ENCODE results near the gene GSTM2. TPM values are rescaled to one million over a fixed set of nuclear protein-coding genes. Genes with fewer than 3 reads are reported as not detected.

Gene GSTM2
- total RNA-seq, 1 experiment from 2014 or later, result 10.2 TPM

DNA sequence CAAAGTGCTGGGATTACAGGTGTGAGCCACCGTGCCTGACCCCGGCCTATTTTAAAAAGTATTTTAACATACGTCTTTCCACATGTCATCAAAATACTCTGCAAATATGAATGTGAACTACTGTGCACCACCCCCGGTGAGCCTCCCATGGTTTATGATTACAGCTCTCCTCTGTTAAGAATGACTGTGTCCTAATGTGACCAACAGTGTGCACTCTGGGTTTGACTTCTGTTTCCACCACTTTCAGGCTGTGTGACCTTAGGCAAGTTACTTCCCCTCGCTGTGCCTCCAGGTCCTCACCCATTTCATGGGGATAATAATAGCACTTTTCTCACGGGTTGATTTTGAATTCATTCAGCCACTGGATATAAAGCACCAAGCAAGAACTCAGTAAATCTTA lies 33.6 kb upstream of the GSTM2 start:
- no peak for TF ChIP-seq POLR2AphosphoS5 (IDR thresholded peaks at IDR 0.05; ENCODE audit: low read depth, low read length)
- TF ChIP-seq, protein P1, sequence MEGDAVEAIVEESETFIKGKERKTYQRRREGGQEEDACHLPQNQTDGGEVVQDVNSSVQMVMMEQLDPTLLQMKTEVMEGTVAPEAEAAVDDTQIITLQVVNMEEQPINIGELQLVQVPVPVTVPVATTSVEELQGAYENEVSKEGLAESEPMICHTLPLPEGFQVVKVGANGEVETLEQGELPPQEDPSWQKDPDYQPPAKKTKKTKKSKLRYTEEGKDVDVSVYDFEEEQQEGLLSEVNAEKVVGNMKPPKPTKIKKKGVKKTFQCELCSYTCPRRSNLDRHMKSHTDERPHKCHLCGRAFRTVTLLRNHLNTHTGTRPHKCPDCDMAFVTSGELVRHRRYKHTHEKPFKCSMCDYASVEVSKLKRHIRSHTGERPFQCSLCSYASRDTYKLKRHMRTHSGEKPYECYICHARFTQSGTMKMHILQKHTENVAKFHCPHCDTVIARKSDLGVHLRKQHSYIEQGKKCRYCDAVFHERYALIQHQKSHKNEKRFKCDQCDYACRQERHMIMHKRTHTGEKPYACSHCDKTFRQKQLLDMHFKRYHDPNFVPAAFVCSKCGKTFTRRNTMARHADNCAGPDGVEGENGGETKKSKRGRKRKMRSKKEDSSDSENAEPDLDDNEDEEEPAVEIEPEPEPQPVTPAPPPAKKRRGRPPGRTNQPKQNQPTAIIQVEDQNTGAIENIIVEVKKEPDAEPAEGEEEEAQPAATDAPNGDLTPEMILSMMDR (IDR thresholded peaks at IDR 0.05), result no peak
- TF ChIP-seq SIN3A (IDR thresholded peaks at IDR 0.05; ENCODE audit: borderline replicate concordance, insufficient read depth, low read depth, low read length), result no peak
- no peak for TF ChIP-seq TCF7L2 (IDR thresholded peaks at IDR 0.05; ENCODE audit: low read depth, low read length)
- TF ChIP-seq, protein P2, sequence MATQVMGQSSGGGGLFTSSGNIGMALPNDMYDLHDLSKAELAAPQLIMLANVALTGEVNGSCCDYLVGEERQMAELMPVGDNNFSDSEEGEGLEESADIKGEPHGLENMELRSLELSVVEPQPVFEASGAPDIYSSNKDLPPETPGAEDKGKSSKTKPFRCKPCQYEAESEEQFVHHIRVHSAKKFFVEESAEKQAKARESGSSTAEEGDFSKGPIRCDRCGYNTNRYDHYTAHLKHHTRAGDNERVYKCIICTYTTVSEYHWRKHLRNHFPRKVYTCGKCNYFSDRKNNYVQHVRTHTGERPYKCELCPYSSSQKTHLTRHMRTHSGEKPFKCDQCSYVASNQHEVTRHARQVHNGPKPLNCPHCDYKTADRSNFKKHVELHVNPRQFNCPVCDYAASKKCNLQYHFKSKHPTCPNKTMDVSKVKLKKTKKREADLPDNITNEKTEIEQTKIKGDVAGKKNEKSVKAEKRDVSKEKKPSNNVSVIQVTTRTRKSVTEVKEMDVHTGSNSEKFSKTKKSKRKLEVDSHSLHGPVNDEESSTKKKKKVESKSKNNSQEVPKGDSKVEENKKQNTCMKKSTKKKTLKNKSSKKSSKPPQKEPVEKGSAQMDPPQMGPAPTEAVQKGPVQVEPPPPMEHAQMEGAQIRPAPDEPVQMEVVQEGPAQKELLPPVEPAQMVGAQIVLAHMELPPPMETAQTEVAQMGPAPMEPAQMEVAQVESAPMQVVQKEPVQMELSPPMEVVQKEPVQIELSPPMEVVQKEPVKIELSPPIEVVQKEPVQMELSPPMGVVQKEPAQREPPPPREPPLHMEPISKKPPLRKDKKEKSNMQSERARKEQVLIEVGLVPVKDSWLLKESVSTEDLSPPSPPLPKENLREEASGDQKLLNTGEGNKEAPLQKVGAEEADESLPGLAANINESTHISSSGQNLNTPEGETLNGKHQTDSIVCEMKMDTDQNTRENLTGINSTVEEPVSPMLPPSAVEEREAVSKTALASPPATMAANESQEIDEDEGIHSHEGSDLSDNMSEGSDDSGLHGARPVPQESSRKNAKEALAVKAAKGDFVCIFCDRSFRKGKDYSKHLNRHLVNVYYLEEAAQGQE (IDR thresholded peaks at IDR 0.05; ENCODE audit: insufficient read depth in 1 of 2, low read depth in 2 of 2, low read length in 1 of 2), result no peak
- Histone ChIP-seq H3K27ac (ENCODE audit: low read length) (no peak overlapping the region), H3K9me3 (ENCODE audit: control insufficient read depth, insufficient read depth, low read depth, low read length) (no peaks in the 10 kb centered on the region), H3K27me3 (ENCODE audit: control insufficient read depth, insufficient read depth, low read length) (no peaks in the 10 kb centered on the region), H3K4me3 (ENCODE audit: low read depth in 2 of 2, low read length in 2 of 2) (no peak overlapping the region), H3K4me1 (ENCODE audit: control insufficient read depth, insufficient read depth, low read length) (no peaks in the 10 kb centered on the region; the same call in none of the 2 replicates), H3K36me3 (ENCODE audit: control insufficient read depth, insufficient read depth, low read length) (no peaks in the 10 kb centered on the region)
- no peak for DNase-seq (ENCODE audit: low read depth, low spot score)
- no peak for ATAC-seq
- intact Hi-C loops (cut with micrococcal nuclease; ENCODE audit: unreplicated experiment), result no loop called here
- in situ Hi-C loops (cut with HindIII; ENCODE audit: low pct_unique_long_range_greater_than_20kb, low sequenced_read_pairs), result no loop called here
- POLR2A ChIA-PET, result no interaction called here
- BruUV-seq (replicated peaks), result no TSS peak
- CTCF ChIA-PET, result interaction anchor here (0.5 kb wide), 1 partner anchor 357 kb away, joined by 4 read pairs; no protein-coding TSS in a partner anchor

DNA sequence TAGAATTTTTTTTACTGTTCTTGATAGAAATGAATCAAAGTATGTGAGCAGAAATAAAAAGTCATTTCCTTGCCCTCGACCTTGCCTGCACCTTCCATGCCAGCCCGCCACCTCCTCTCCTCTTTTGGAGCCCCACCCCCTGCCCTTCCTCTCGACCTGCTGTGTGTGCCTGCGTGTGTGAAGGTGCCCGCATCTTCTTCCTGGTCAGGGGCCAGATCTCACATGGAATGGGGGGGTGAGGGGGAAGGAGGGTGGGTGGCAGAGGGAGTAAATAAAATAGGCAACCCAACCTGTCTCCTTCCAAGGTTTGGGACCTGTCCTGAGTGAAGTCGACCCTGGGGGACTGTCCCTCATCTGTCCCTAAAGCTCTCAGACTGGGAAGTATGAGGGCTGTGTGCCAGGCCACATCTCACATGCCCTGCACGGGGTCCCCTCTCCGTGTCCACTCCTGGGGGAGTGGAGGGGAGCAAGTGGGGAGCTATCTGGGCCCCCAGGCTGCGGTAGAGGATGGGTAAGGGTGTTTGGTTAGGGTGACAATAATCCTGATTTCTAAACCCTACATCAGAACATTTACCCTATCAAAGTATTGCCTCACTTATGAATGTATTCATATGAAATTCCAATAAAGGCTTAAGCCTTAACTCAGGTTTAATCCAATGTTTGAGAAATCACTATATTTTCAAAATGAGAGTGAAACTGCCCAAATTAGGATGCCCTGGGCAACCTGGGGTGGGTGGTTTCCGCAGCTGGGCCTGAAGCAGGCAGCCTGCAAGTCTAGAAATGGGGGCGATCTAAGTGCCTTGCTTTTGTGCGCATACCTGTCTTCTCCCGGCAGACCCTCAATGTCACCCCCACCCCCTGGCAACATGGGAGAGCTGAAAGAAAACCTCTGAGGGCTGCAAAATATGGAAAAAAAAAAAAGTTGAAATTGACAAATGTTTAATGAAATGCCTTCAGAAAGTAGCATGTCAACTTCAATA lies 32.8 kb upstream of the GSTM2 start:
- Histone ChIP-seq H3K4me1 (ENCODE audit: control insufficient read depth, insufficient read depth, low read length) (no peaks in the 10 kb centered on the region; the same call in none of the 2 replicates), H3K9me3 (ENCODE audit: control insufficient read depth, insufficient read depth, low read depth, low read length) (no peaks in the 10 kb centered on the region), H3K4me3 (ENCODE audit: low read depth in 2 of 2, low read length in 2 of 2) (no peak overlapping the region), H3K27ac (ENCODE audit: low read length) (no peak overlapping the region; the same call in 1 of the 2 replicates), H3K36me3 (ENCODE audit: control insufficient read depth, insufficient read depth, low read length) (no peaks in the 10 kb centered on the region), H3K27me3 (ENCODE audit: control insufficient read depth, insufficient read depth, low read length) (no peaks in the 10 kb centered on the region)
- ChIA-PET POLR2A (no interaction called here), CTCF (interaction anchor here (0.5 kb wide), 1 partner anchor 357 kb away, joined by 4 read pairs; no protein-coding TSS in a partner anchor)
- DNase-seq (ENCODE audit: low read depth, low spot score), result no peak
- in situ Hi-C loops (cut with HindIII; ENCODE audit: low pct_unique_long_range_greater_than_20kb, low sequenced_read_pairs), result no loop called here
- TF ChIP-seq, protein P1 (IDR thresholded peaks at IDR 0.05), result no peak
- TF ChIP-seq, protein P2 (IDR thresholded peaks at IDR 0.05; ENCODE audit: insufficient read depth in 1 of 2, low read depth in 2 of 2, low read length in 1 of 2), result no peak
- TF ChIP-seq POLR2AphosphoS5 (IDR thresholded peaks at IDR 0.05; ENCODE audit: low read depth, low read length) (no peak), SIN3A (IDR thresholded peaks at IDR 0.05; ENCODE audit: borderline replicate concordance, insufficient read depth, low read depth, low read length) (no peak), TCF7L2 (IDR thresholded peaks at IDR 0.05; ENCODE audit: low read depth, low read length) (no peak)
- intact Hi-C loops (cut with micrococcal nuclease; ENCODE audit: unreplicated experiment), result no loop called here
- BruUV-seq (replicated peaks), result no TSS peak
- ATAC-seq, result no peak

Data from Panc1 (cell line).